Central memory CD8-positive, alpha-beta T cell (primary cell): ENCODE measurements around the gene CCDC142.

Experiments
- ATAC-seq: fragments of 150-1000 bp; cut with Tn5 transposase; replicated peaks from 2 replicates; pipeline ENCODE4 v1.10.0; 2022; ENCODE audit warnings: mild to moderate bottlenecking, moderate FRiP score, moderate number of reproducible peaks; ENCODE audit not compliant: poor library complexity, severe bottlenecking; ENCODE audit errors: extremely low read depth
- DNase-seq, 2 donors: peaks; one replicate each; pipeline ENCODE4 v3.0.0; 2021; ENCODE audit warnings: low spot score in 2 of 2
- H3K27ac Mint-ChIP-seq: one replicate; pipeline ENCODE4 v1.8.0; 2022; ENCODE audit warnings: low read depth, mild to moderate bottlenecking, moderate library complexity, mixed read lengths
- H3K27me3 Mint-ChIP-seq: one replicate; pipeline ENCODE4 v1.8.0; 2022; ENCODE audit warnings: mixed read lengths
- H3K36me3 Mint-ChIP-seq: one replicate; pipeline ENCODE4 v1.8.0; 2022; ENCODE audit warnings: mild to moderate bottlenecking, moderate library complexity, mixed read lengths; ENCODE audit not compliant: insufficient read depth
- H3K4me1 Mint-ChIP-seq: one replicate; pipeline ENCODE4 v1.8.0; 2022; ENCODE audit warnings: mixed read lengths
- H3K4me3 Mint-ChIP-seq: one replicate; pipeline ENCODE4 v1.8.0; 2022; ENCODE audit warnings: mild to moderate bottlenecking, moderate library complexity, mixed read lengths
- H3K9me3 Mint-ChIP-seq: one replicate; pipeline ENCODE4 v1.8.0; 2022; ENCODE audit warnings: mixed read lengths

The CCDC142 gene

GRCh38 chr2:74499940-74500577, 17.3 kb upstream of the CCDC142 start:
- Mint-ChIP-seq H3K9me3 (no peaks in the 10 kb centered on the region), H3K4me1 (peaks cover 50% of the 10 kb centered on the region), H3K4me3 (no peak overlapping the region), H3K27me3 (peaks cover 40% of the 10 kb centered on the region), H3K36me3 (peaks cover 9% of the 10 kb centered on the region), H3K27ac (no peak overlapping the region)
- ATAC-seq (no peak), DNase-seq (no peak)

GRCh38 chr2:74499267-74499939, 16.6 kb upstream of the CCDC142 start, which contains the start of gene LBX2:
TSS of gene LBX2 (minus strand) at chr2:74499603. CDS start at chr2:74499537, 66 bp downstream.
- no peak for ATAC-seq
- H3K27ac Mint-ChIP-seq = peak within 1 kb of the TSS; percentile 79
- DNase-seq = no peak
- peaks cover 43% of the 10 kb centered on the region for H3K4me1 Mint-ChIP-seq
- H3K9me3 Mint-ChIP-seq = no peaks in the 10 kb centered on the region
- peak within 1 kb of the TSS; percentile 81 for H3K4me3 Mint-ChIP-seq
- H3K27me3 Mint-ChIP-seq = peaks cover 37% of the 10 kb centered on the region
- H3K36me3 Mint-ChIP-seq = peaks cover 7% of the 10 kb centered on the region

- H3K9me3 Mint-ChIP-seq = no peaks in the 10 kb centered on the region
- H3K4me1 Mint-ChIP-seq = peaks cover 37% of the 10 kb centered on the region
- no peak for DNase-seq
- H3K27ac Mint-ChIP-seq = peak overlapping the region; percentile 79
- H3K4me3 Mint-ChIP-seq = peak overlapping the region; percentile 81
- peak; percentile 41 for ATAC-seq
- H3K27me3 Mint-ChIP-seq = peaks cover 30% of the 10 kb centered on the region
- H3K36me3 Mint-ChIP-seq = peaks cover 12% of the 10 kb centered on the region
Observed at GRCh38 chr2:74498500-74499266, 15.9 kb upstream of the CCDC142 start.

- Mint-ChIP-seq H3K27me3 (peaks cover 30% of the 10 kb centered on the region), H3K4me1 (peaks cover 31% of the 10 kb centered on the region), H3K27ac (peak overlapping the region; percentile 79), H3K36me3 (peaks cover 16% of the 10 kb centered on the region), H3K9me3 (no peaks in the 10 kb centered on the region), H3K4me3 (peak overlapping the region; percentile 81)
- DNase-seq (no peak), ATAC-seq (peak; percentile 53)
Observed at GRCh38 chr2:74497777-74498499, 15.1 kb upstream of the CCDC142 start.

GRCh38 chr2:74496997-74497776, 14.4 kb upstream of the CCDC142 start:
- H3K4me1 Mint-ChIP-seq = peaks cover 26% of the 10 kb centered on the region
- no peak for DNase-seq
- no peaks in the 10 kb centered on the region for H3K9me3 Mint-ChIP-seq
- no peak for ATAC-seq
- H3K36me3 Mint-ChIP-seq = peaks cover 17% of the 10 kb centered on the region
- no peak overlapping the region for H3K27ac Mint-ChIP-seq
- peaks cover 28% of the 10 kb centered on the region for H3K27me3 Mint-ChIP-seq
- H3K4me3 Mint-ChIP-seq = peak overlapping the region; percentile 81

- H3K27ac Mint-ChIP-seq = no peak overlapping the region
- no peak for ATAC-seq
- H3K36me3 Mint-ChIP-seq = peaks cover 24% of the 10 kb centered on the region
- no peak overlapping the region for H3K4me3 Mint-ChIP-seq
- H3K9me3 Mint-ChIP-seq = no peaks in the 10 kb centered on the region
- peaks cover 16% of the 10 kb centered on the region for H3K4me1 Mint-ChIP-seq
- H3K27me3 Mint-ChIP-seq = peaks cover 16% of the 10 kb centered on the region
- no peak for DNase-seq
Observed at GRCh38 chr2:74495440-74495839, 12.6 kb upstream of the CCDC142 start.

- Mint-ChIP-seq H3K27ac (no peak overlapping the region), H3K4me1 (peaks cover 15% of the 10 kb centered on the region), H3K4me3 (no peak overlapping the region), H3K36me3 (peaks cover 24% of the 10 kb centered on the region), H3K9me3 (no peaks in the 10 kb centered on the region), H3K27me3 (peaks cover 7% of the 10 kb centered on the region)
- ATAC-seq (no peak), DNase-seq (no peak)
Observed at GRCh38 chr2:74493546-74493945, 10.7 kb upstream of the CCDC142 start.

GRCh38 chr2:74491648-74492544, 9.1 kb upstream of the CCDC142 start:
- Mint-ChIP-seq H3K4me3 (no peak overlapping the region), H3K27ac (no peak overlapping the region), H3K9me3 (no peaks in the 10 kb centered on the region), H3K27me3 (no peaks in the 10 kb centered on the region), H3K36me3 (peaks cover 22% of the 10 kb centered on the region), H3K4me1 (peaks cover 8% of the 10 kb centered on the region)
- no peak for DNase-seq
- ATAC-seq = no peak

GRCh38 chr2:74489906-74490305, 7.1 kb upstream of the CCDC142 start:
- H3K27me3 Mint-ChIP-seq = no peaks in the 10 kb centered on the region
- H3K27ac Mint-ChIP-seq = no peak overlapping the region
- peaks cover 34% of the 10 kb centered on the region for H3K36me3 Mint-ChIP-seq

GRCh38 chr2:74488643-74489481, 6.1 kb upstream of the CCDC142 start:
- Mint-ChIP-seq H3K27ac (peak overlapping the region; percentile 10), H3K9me3 (no peaks in the 10 kb centered on the region), H3K27me3 (no peaks in the 10 kb centered on the region), H3K4me3 (no peak overlapping the region), H3K36me3 (peaks cover 27% of the 10 kb centered on the region), H3K4me1 (peaks cover 17% of the 10 kb centered on the region)
- DNase-seq = no peak
- ATAC-seq = no peak

More at GRCh38 chr2:74489906-74490305, 7.1 kb upstream of the CCDC142 start:
- Mint-ChIP-seq H3K4me3 (no peak overlapping the region), H3K9me3 (no peaks in the 10 kb centered on the region), H3K4me1 (peaks cover 17% of the 10 kb centered on the region)
- no peak for DNase-seq
- ATAC-seq = no peak
